GM23248 (cell line): Measurements from ENCODE around the gene HSBP1.

Experiments
- EZH2 ChIP-seq: fragments of 200-600 bp; sonication (generic); IDR thresholded peaks from 2 replicates; pipeline ENCODE4 v1.6.1; 2018; ENCODE audit warnings: antibody characterized with exemption, mild to moderate bottlenecking; ENCODE audit not compliant: insufficient read depth, poor library complexity, severe bottlenecking
- EZH2phosphoT487 ChIP-seq: fragments of 200-600 bp; sonication (generic); IDR thresholded peaks from 2 replicates; pipeline ENCODE4 v1.6.1; 2018; ENCODE audit warnings: antibody characterized with exemption, moderate library complexity, mild to moderate bottlenecking, low read depth; ENCODE audit not compliant: insufficient read depth

GRCh38 chr16:83859265-83859664 is 51.5 kb downstream of the HSBP1 start:
- TF ChIP-seq EZH2 (no peak), EZH2phosphoT487 (no peak)
